H1 (cell line): ENCODE data around the gene CCDC148. TPM values are rescaled to one million over a fixed set of nuclear protein-coding genes. Genes with fewer than 3 reads are reported as not detected.
"Not testable (repeated sequence)": the region's sequence is repeated elsewhere in the genome, so short reads cannot be mapped to it uniquely, and the experiment has no call there.

Source experiments
- CTCF ChIA-PET: fragments of 300-600 bp; sonication (Branson Sonifier 250); formaldehyde crosslinking; loops from one replicate; lab custom pipeline; 2021; ENCODE audit not compliant: partially characterized antibody; lab: Charles Lee
- POLR2A ChIA-PET: fragments of 300-600 bp; sonication (Branson Sonifier 250); formaldehyde crosslinking; loops from one replicate; lab custom pipeline; 2021; ENCODE audit warnings: inconsistent platforms; ENCODE audit not compliant: partially characterized antibody; lab: Charles Lee
- DNase-seq, 2 experiments: peaks; one replicate each; pipeline versions ENCODE4 v3.0.0 to v3.0.0-alpha.2; 2010 to 2022; ENCODE audit warnings: low spot score in 2 of 2, low read depth in 1 of 2, mixed read lengths in 1 of 2
- FAIRE-seq: peaks from 2 replicates; lab custom pipeline; 2011; peaks lifted over from hg19 to GRCh38; lab: Jason Lieb, UNC
- H2AFZ ChIP-seq: 2 replicates; pipeline ENCODE4 v1.8.1; 2012; ENCODE audit warnings: low read length, inconsistent platforms
- H2AK5ac ChIP-seq: 2 replicates; pipeline ENCODE4 v1.6.1; 2013; ENCODE audit warnings: low read depth, low read length
- H2BK120ac ChIP-seq: replicated peaks from 2 replicates; pipeline ENCODE3; 2013; ENCODE audit warnings: low read depth, low read length, inconsistent platforms
- H2BK12ac ChIP-seq: 2 replicates; pipeline ENCODE4 v1.6.1; 2013; ENCODE audit warnings: low read depth, low read length
- H2BK15ac ChIP-seq: 2 replicates; pipeline ENCODE4 v1.6.1; 2013; ENCODE audit warnings: low read length
- H2BK20ac ChIP-seq: 2 replicates; pipeline ENCODE4 v1.6.1; 2013; ENCODE audit warnings: low read length
- H2BK5ac ChIP-seq: 2 replicates; pipeline ENCODE4 v1.6.1; 2013; ENCODE audit warnings: low read depth, low read length
- H3K14ac ChIP-seq: 2 replicates; pipeline ENCODE4 v1.6.1; 2013; ENCODE audit warnings: inconsistent platforms; ENCODE audit not compliant: insufficient read length
- H3K18ac ChIP-seq: 2 replicates; pipeline ENCODE4 v1.6.1; 2013; ENCODE audit warnings: low read length; ENCODE audit errors: extremely low read depth
- H3K23ac ChIP-seq: 2 replicates; pipeline ENCODE4 v1.6.1; 2013; ENCODE audit warnings: inconsistent platforms; ENCODE audit not compliant: insufficient read length
- H3K23me2 ChIP-seq: 2 replicates; pipeline ENCODE4 v1.6.1; 2013; ENCODE audit warnings: low read depth, low read length
- H3K27ac ChIP-seq: 2 replicates; pipeline ENCODE4 v1.6.1; 2011; ENCODE audit warnings: low read depth, low read length, inconsistent platforms
- H3K27me3 ChIP-seq, 4 experiments: replicated peaks in 1 of 4; 1 replicate in 1 of 4; 2 replicates in 3 of 4; pipeline versions ENCODE4 v1.6.1 to v1.8.1; 2011 to 2013; ENCODE audit warnings: low read length in 3 of 4, mild to moderate bottlenecking in 3 of 4, inconsistent platforms in 2 of 4, mixed read lengths in 2 of 4, moderate library complexity in 1 of 4; ENCODE audit not compliant: control insufficient read depth in 3 of 4, insufficient read depth in 3 of 4; ENCODE audit errors: extremely low read depth in 1 of 4
- H3K36me3 ChIP-seq, 4 experiments: 2 replicates each; pipeline versions ENCODE4 v1.6.1 to v1.8.1; 2011 to 2013; ENCODE audit warnings: mild to moderate bottlenecking in 4 of 4, low read length in 3 of 4, moderate library complexity in 2 of 4, control low read depth in 1 of 4, inconsistent platforms in 1 of 4; ENCODE audit not compliant: insufficient read depth in 4 of 4, control insufficient read depth in 2 of 4
- H3K4ac ChIP-seq: replicated peaks from 2 replicates; pipeline ENCODE3; 2013; ENCODE audit warnings: low read length, low read depth, mixed read lengths, inconsistent platforms; ENCODE audit not compliant: insufficient read length
- H3K4me1 ChIP-seq, 4 experiments: replicated peaks in 1 of 4; 1 replicate in 1 of 4; 2 replicates in 3 of 4; pipeline versions ENCODE4 v1.6.1 to v1.8.1; 2011 to 2013; ENCODE audit warnings: low read length in 3 of 4, inconsistent platforms in 2 of 4, mixed read lengths in 1 of 4; ENCODE audit not compliant: insufficient read depth in 4 of 4, control insufficient read depth in 3 of 4
- H3K4me2 ChIP-seq, 2 experiments: 2 replicates each; pipeline versions ENCODE4 v1.6.1 to v1.8.1; 2011 to 2013; ENCODE audit warnings: low read depth in 2 of 2, low read length in 2 of 2, control low read depth in 1 of 2, inconsistent platforms in 1 of 2, mild to moderate bottlenecking in 1 of 2; ENCODE audit not compliant: insufficient read depth in 1 of 2
- H3K4me3 ChIP-seq, 4 experiments: fragments of 200-600, 300-600 bp in 1 of 4; sonication (generic), shearing (Covaris generic), sonication (Bioruptor Twin) in 1 of 4; 2 replicates each; pipeline versions ENCODE4 v1.5.1 to v1.8.1; 2011 to 2016; ENCODE audit warnings: low read length in 4 of 4, low read depth in 3 of 4, control low read depth in 2 of 4, inconsistent platforms in 2 of 4, mild to moderate bottlenecking in 2 of 4, mixed read lengths in 1 of 4, moderate library complexity in 1 of 4; ENCODE audit not compliant: insufficient read depth in 2 of 4; ENCODE audit errors: extremely low read depth in 1 of 4
- H3K56ac ChIP-seq: replicated peaks from 2 replicates; pipeline ENCODE3; 2013; ENCODE audit warnings: low read depth, mild to moderate bottlenecking, mixed read lengths, low read length, inconsistent platforms; ENCODE audit not compliant: insufficient read length
- H3K79me1 ChIP-seq: 2 replicates; pipeline ENCODE4 v1.6.1; 2013; ENCODE audit warnings: low read depth, low read length, control low read depth
- H3K79me2 ChIP-seq, 2 experiments: 2 replicates each; pipeline versions ENCODE4 v1.6.1 to v1.8.1; 2012 to 2013; ENCODE audit warnings: low read length in 2 of 2, mild to moderate bottlenecking in 2 of 2, inconsistent platforms in 1 of 2; ENCODE audit not compliant: insufficient read depth in 2 of 2, control insufficient read depth in 1 of 2
- H3K9ac ChIP-seq, 4 experiments: replicated peaks in 1 of 4; 1 replicate in 1 of 4; 2 replicates in 3 of 4; pipeline versions ENCODE4 v1.6.1 to v1.8.1; 2011 to 2013; ENCODE audit warnings: low read depth in 3 of 4, low read length in 3 of 4, control low read depth in 2 of 4, mild to moderate bottlenecking in 2 of 4, moderate library complexity in 2 of 4, inconsistent platforms in 1 of 4; ENCODE audit errors: extremely low read depth in 1 of 4
- H3K9me3 ChIP-seq, 2 experiments: 2 replicates each; pipeline versions ENCODE4 v1.6.1 to v1.8.1; 2012 to 2013; ENCODE audit warnings: mild to moderate bottlenecking in 2 of 2, moderate library complexity in 2 of 2, control low read depth in 1 of 2, inconsistent platforms in 1 of 2, low read depth in 1 of 2, low read length in 1 of 2, mixed read lengths in 1 of 2; ENCODE audit not compliant: insufficient read depth in 2 of 2
- H4K20me1 ChIP-seq, 2 experiments: replicated peaks in 1 of 2; 2 replicates each; pipeline versions ENCODE3 to v1.8.1; 2011 to 2013; ENCODE audit warnings: inconsistent platforms in 2 of 2, low read length in 2 of 2, mild to moderate bottlenecking in 1 of 2; ENCODE audit not compliant: insufficient read depth in 2 of 2, control insufficient read depth in 1 of 2
- H4K5ac ChIP-seq: 2 replicates; pipeline ENCODE4 v1.6.1; 2013; ENCODE audit warnings: low read length, low read depth, mixed read lengths, inconsistent platforms; ENCODE audit not compliant: insufficient read length
- H4K8ac ChIP-seq: 2 replicates; pipeline ENCODE4 v1.8.0; 2013; ENCODE audit warnings: mild to moderate bottlenecking, moderate library complexity, low read length, inconsistent platforms; ENCODE audit not compliant: insufficient read depth; ENCODE audit errors: extremely low read depth
- H4K91ac ChIP-seq: replicated peaks from 2 replicates; pipeline ENCODE3; 2013; ENCODE audit warnings: low read length, mixed read lengths, inconsistent platforms; ENCODE audit not compliant: insufficient read length
- YY1 ChIP-seq: IDR thresholded peaks from 2 replicates; pipeline ENCODE4 v1.6.1; 2011; ENCODE audit warnings: low read depth, mild to moderate bottlenecking, low read length
- WGBS, 2 experiments: shearing (Covaris generic) in 1 of 2; methylation state at CpG; one replicate each; pipeline versions ENCODE4 v1.1.6 to v1.1.7; 2013 to 2015; ENCODE audit warnings: low lambda C conversion rate in 2 of 2, mixed read lengths in 2 of 2, inconsistent platforms in 1 of 2, low coverage in 1 of 2, missing lambda C conversion rate in 1 of 2; ENCODE audit not compliant: insufficient replicate concordance in 2 of 2, insufficient coverage in 1 of 2, insufficient read length in 1 of 2; ENCODE audit errors: extremely low coverage in 1 of 2, missing lambda C conversion rate in 1 of 2; 5-methylcytosine and 5-hydroxymethylcytosine counted together
- polyA plus RNA-seq, 7 experiments: library from polyadenylated mRNA; depleted of rRNA in 3 of 7; stranded (reverse) in 5 of 7; unstranded in 2 of 7; fragments of >200 nt in 5 of 7; fragments of 200-250 nt in 2 of 7; gene quantifications; 1 replicate in 5 of 7; 2 replicates in 1 of 7; 4 replicates in 1 of 7; pipeline versions ENCODE4 v1.2.1 to v1.2.3, GENCODE V29; 2011 to 2013; ENCODE audit warnings: missing spikeins in 2 of 7, mixed read lengths in 2 of 7
- total RNA-seq: library from RNA; stranded (reverse); fragmentation: NEBNext Ultra II Directional; extraction: Animal tissue kit (Norgen Biotek cat#: 25700); gene quantifications from 2 replicates; pipeline ENCODE4 v1.2.1, GENCODE V29; 2021

CCDC148 gene
- total and polyA plus RNA-seq, 2 of the 8 experiments (the other 6 are each of a cell fraction or from before 2014, with no cell fraction given), result 0.45 to 1.3 TPM

DNA sequence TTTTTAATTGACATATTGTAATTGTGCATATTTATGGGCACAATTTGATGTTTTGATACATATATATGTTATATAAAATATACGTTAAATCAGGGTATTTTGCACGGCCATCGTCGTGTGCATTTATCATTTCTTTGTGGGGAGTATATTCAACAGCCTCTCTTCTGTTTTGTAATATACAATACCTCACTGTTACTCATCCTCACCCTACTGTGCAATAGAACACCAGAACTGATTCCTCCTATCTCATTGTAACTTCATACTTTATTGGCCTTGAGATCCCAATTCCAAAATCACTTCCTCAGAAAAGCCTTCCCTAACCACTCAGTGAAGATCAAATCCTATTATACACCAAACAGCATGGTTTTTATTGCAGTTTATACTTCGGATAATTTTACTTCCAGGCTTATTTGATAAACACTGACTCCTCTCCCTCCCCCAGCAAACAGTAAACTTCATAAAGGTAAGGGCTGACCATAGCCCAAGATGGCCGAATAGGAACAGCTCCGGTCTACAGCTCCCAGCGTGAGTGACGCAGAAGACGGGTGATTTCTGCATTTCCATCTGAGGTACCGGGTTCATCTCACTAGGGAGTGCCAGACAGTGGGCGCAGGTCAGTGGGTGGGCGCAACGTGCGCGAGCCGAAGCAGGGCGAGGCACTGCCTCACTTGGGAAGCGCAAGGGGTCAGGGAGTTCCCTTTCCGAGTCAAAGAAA is 105.6 kb downstream of the CCDC148 start:
- H3K36me3 ChIP-seq, H2BK5ac ChIP-seq, H3K27ac ChIP-seq, H3K14ac ChIP-seq, H3K56ac ChIP-seq, H4K91ac ChIP-seq, H2BK20ac ChIP-seq, H4K8ac ChIP-seq, H2AK5ac ChIP-seq, FAIRE-seq, H3K79me1 ChIP-seq: not testable (repeated sequence)
- 0 out of 2 replicates have a peak, but pooled peaks have one; percentile 54 for TF ChIP-seq YY1
- TF ChIP-seq, all 59 proteins: peak for 1; not testable (repeated sequence) for 58
- H2BK12ac ChIP-seq, H3K9me3 ChIP-seq, H3K79me2 ChIP-seq, POLR2A ChIA-PET, H2BK15ac ChIP-seq, H3K4ac ChIP-seq, H3K27me3 ChIP-seq, H3K23ac ChIP-seq, H3K4me2 ChIP-seq, CTCF ChIA-PET, H3K4me1 ChIP-seq, H4K5ac ChIP-seq, H3K18ac ChIP-seq, H4K20me1 ChIP-seq, H3K23me2 ChIP-seq: not testable (repeated sequence)
- peak in 1 of 2 experiments; percentile 54 for DNase-seq
- Histone ChIP-seq H2AFZ (peak overlapping the region; percentile 79; the same call in 1 of the 2 replicates), H3K9ac (0 out of 7 replicates have a peak overlapping the region, but pooled peaks of 1 of the 4 experiments have one; percentile 5), H2BK120ac (peak overlapping the region; percentile 21), H3K4me3 (peak overlapping the region in 1 of 4 experiments; percentile 31; a peak in 1 of 8 replicates)
- 83% methylated on average over 18 of the region's 20 CpGs; no CpG with 5 or more reads in 1 of the 2 experiments for WGBS, 2 experiments
